HG02588 (cell line): Measurements from ENCODE around the gene RASGEF1C.

ENCODE experiments used
- ATAC-seq: cut with Tn5 transposase; IDR thresholded peaks from one replicate; pipeline ENCODE4 v1.9.1; 2021; ENCODE audit warnings: mild to moderate bottlenecking, moderate library complexity; ENCODE audit not compliant: unreplicated experiment

RASGEF1C gene

GRCh38 chr5:180068519-180069090 is 140.4 kb downstream of the RASGEF1C start:
- no peak for ATAC-seq

GRCh38 chr5:180067986-180068385 is 141.0 kb downstream of the RASGEF1C start:
- ATAC-seq: no peak

GRCh38 chr5:180060192-180060591 is 148.8 kb downstream of the RASGEF1C start:
- ATAC-seq: no peak

GRCh38 chr5:180059326-180059725 is 149.7 kb downstream of the RASGEF1C start:
- no peak for ATAC-seq

GRCh38 chr5:180056153-180056552 is 152.9 kb downstream of the RASGEF1C start:
- no peak for ATAC-seq

GRCh38 chr5:180054226-180054625 is 154.8 kb downstream of the RASGEF1C start:
- ATAC-seq: no peak

GRCh38 chr5:180053061-180053602 is 155.9 kb downstream of the RASGEF1C start:
- ATAC-seq: no peak

- ATAC-seq: no peak
Measured at GRCh38 chr5:180052211-180052818, 156.7 kb downstream of the RASGEF1C start.
